DMS114 treated with DMSO at 0.1 percent for 48 hours (cell line): ENCODE results near the gene UBP1.
"Not testable (repeated sequence)": the region's sequence is repeated elsewhere in the genome, so short reads cannot be mapped to it uniquely, and the experiment has no call there.

ENCODE experiments used
- DNase-seq: peaks from one replicate; lab custom pipeline; 2025; ENCODE audit not compliant: unreplicated experiment; lab: John Stamatoyannopoulos, UW

The UBP1 gene

DNA sequence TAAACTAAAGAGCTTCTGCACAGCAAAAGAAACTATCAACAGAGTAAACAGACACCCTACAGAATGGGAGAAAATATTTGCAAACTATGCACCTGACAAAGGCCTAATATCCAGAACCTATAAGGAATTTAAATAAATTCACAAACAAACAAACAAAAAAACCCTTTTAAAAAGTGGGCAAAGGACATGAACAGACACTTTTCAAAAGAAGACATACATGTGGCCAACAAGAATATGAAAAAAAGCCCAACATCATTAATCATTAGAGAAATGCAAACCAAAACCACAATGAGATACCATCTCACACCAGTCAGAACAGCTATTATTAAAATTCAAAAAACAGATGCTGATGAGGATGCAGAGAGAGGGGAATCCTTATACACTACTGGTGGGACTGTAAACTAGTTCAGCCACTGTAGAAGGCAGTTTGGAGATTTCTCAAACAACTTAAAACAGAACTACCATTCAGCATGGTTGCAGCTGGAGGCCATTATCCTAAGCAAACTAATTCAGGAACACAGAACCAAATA, 101.2 kb downstream of the UBP1 start:
- DNase-seq = not testable (repeated sequence)
